Activated CD8-positive, alpha-beta memory T cell treated with anti-CD3 and anti-CD28 coated beads for 36 hours (primary cell): ENCODE measurements around the gene CDK5. TPM values are rescaled to one million over a fixed set of nuclear protein-coding genes. Genes with fewer than 3 reads are reported as not detected.

Source experiments
- CTCF ChIA-PET: fragments of 350-600 bp; sonication (Branson Sonifier 250); formaldehyde crosslinking; loops from one replicate; lab custom pipeline; 2021; ENCODE audit warnings: antibody characterized with exemption; lab: Charles Lee
- POLR2A ChIA-PET: fragments of 350-600 bp; sonication (Branson Sonifier 250); formaldehyde crosslinking; loops from one replicate; lab custom pipeline; 2021; ENCODE audit warnings: antibody characterized with exemption; lab: Charles Lee
- total RNA-seq, 2 experiments: library from RNA; stranded (reverse); gene quantifications; one replicate each; pipeline ENCODE4 v1.2.3, GENCODE V29; 2021

CDK5 gene
- total RNA-seq, 2 experiments from 2014 or later, result 19.0 to 21.2 TPM

DNA sequence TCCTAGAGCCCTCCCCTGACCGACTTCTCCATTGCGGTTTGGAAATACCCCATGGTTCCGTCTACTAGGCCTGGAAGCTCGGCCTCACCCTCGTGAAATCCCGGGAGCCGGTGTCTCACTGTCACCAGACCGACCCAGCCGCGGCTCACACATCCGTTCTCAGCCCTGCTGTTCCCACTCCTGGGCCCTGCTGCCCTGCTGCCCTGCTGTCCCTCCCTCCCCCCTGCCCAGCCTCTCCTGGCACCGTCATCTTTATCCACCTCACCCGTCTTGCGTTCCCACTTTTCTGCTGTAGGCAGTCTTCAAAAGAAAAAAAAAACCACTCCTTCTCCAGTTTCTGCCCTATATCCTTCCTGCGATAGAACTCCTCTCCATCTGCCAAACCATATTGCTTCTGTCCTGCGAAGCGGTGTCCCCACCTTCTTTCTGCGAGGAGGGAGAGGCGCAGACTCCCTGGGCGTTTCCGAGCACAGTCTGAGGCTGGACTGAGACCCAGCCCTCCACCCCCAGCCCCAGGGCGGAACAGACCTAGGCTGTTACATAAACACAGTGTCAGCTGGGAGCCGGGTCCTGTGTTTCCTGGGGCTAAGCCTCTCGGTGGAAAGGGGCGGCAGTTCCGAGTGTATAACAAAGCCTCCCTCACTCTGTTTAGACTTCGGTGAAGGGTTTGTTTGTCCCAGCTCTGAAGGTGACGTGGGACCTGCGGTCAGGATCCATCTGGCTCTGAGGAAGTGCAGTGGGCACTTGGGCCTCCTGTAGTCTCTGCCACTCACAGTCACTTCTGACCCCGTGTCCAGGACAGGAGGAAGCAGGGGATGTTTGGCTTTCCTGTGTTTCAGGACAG is 31.4 kb upstream of the CDK5 start:
- ChIA-PET POLR2A (interaction anchor here (0.5 kb wide), 1 partner anchor 89 kb away, joined by 3 read pairs; no protein-coding TSS in a partner anchor), CTCF (interaction anchor here (1.3 to 3.3 kb wide), 3 partner anchors 19 to 23 kb away, joined by 3 to 20 read pairs (median 3); no protein-coding TSS in a partner anchor)

GRCh38 chr7:151088019-151088855 is 30.5 kb upstream of the CDK5 start:
- ChIA-PET POLR2A (interaction anchor here (0.5 kb wide), 1 partner anchor 88 kb away, joined by 3 read pairs; no protein-coding TSS in a partner anchor), CTCF (interaction anchor here (1.0 to 3.3 kb wide), 4 partner anchors 19 to 138 kb away, joined by 3 to 20 read pairs (median 3); no protein-coding TSS in a partner anchor)

DNA sequence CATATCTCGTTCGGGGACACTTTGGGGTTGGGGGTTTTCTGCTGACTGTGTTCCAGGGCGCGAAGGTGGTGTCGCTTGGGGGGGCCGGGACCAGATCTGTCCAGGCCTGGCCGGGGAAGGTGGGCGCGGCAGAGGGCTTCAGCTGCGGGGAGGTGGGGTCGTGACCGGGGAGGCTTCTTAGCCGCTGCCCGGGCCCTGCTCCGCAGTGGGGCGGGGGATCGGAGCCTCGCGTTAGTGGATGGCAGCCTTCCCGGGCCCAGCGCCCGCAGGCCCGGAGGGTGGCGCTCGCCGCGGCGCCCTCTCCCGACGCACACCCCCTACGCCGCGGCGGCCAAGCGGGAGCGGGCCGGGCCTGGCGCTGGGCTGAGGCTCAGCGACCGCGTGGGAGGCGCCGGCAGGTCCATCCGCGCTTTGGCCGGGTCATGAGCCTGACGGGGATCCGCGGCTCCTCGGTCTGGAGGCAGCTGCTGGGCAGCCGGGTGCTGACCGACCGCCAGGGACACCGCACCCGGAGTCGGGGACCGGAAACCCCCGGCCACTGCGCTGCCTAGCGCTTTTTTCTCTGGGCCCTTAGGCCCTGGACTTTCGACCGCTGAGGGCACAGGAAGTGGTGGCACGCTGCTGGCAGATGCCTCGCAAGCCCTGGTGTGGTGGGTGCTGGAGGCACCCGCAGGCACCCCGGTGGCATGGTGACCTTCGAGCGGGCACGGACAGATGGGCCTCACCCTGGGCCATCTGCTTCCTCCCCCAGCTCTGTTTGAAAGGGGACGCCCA is 29.7 kb upstream of the CDK5 start:
- ChIA-PET CTCF (interaction anchor here (0.7 to 3.3 kb wide), 5 partner anchors 20 to 1484 kb away, joined by 3 to 20 read pairs (median 3); no protein-coding TSS in a partner anchor), POLR2A (interaction anchor here (0.6 to 0.7 kb wide), 2 partner anchors 22 to 59 kb away, joined by 5 to 10 read pairs; partner anchors contain the start of gene ABCB8)

- CTCF ChIA-PET, result interaction anchor here (0.7 to 3.3 kb wide), 3 partner anchors 25 to 1483 kb away, joined by 3 to 20 read pairs (median 5); no protein-coding TSS in a partner anchor
- POLR2A ChIA-PET, result interaction anchor here (0.6 to 0.7 kb wide), 2 partner anchors 22 to 59 kb away, joined by 5 to 10 read pairs; partner anchors contain the start of gene ABCB8
Measured at GRCh38 chr7:151086802-151087244, 29.1 kb upstream of the CDK5 start.

DNA sequence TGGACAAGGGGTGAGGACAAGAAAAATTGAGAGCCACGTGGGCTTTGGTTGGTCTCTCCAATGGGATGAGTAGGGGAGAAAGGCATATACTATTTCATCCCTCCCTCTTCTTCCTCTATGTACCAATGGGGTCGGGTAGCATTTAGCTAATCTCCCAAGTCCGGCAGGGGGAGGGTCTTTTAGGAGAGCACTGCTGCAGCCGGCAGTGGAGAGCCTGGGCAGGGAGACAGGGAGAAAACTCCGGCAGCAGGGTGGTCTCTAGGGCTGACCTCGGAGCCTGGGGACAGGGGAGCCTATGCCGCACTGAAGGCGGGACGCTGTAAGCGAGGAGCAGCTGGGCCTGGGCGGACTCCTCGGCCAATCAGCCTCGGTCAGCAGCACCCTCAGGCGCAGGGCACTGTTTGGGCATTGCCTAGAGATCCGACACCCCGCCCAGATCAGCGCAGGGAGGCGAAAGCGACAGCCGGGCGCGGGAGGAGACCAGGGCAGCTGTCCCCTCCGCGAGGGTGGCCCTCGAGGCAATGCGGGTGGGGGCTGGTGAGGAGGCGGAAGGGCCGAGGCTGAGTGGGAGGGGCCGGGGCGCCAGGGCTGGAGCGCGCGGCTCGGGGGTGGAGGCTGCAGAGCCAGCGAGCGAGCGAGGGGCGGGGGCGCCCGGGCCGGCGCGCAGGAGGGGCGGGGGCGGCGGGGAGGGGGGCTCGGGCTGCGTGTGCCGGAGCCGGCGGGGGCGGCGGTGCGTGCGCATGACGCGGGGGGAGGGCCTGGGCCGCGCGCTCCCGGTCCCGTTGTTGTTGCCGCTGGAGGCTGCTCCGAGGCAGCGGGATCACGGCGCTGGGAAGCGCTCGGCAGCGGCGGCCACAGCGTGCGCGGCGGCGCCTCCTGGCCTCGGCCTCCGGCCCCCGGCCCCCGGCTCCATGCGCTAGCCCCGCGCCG is 28.3 kb upstream of the CDK5 start, which contains the start of gene AGAP3:
Gene AGAP3, plus strand, starts transcription at position 785 of the 930 bp plus-strand sequence. CDS start 267 bp downstream, outside the sequence.
- ChIA-PET POLR2A (no interaction called here), CTCF (interaction anchor here (1.1 to 1.8 kb wide), 3 partner anchors 25 to 28 kb away, joined by 3 to 7 read pairs (median 3); partner anchors contain the start of genes CDK5 and SLC4A2)

DNA sequence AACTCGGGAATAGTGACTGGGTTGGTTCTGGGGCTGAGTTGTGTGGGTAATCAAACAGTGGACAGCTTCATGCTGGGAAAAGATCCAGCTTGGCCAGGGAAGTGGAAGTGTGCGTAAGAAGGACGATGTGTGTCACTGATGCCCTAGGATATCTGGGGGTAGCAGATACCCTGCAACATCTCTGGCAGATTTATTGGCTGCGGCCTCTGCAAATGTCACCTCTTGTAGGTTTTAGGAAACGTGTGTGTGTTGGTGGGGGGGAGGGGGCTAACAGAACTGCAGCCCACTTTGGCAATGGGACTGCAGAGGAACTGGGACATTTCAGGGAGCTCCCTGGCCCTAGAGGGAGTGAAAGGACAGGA is 27.6 kb upstream of the CDK5 start:
- POLR2A ChIA-PET, result interaction anchor here (0.5 kb wide), 1 partner anchor 25 kb away, joined by 3 read pairs; no protein-coding TSS in a partner anchor
- CTCF ChIA-PET, result interaction anchor here (0.8 to 1.8 kb wide), 4 partner anchors 25 to 69 kb away, joined by 3 to 7 read pairs (median 3); partner anchors contain the start of genes CDK5 and SLC4A2

- CTCF ChIA-PET, result interaction anchor here (1.6 kb wide), 1 partner anchor 56 kb away, joined by 4 read pairs; the partner anchor contains the start of gene ABCB8
Measured at GRCh38 chr7:151083824-151084160, 26.1 kb upstream of the CDK5 start.

GRCh38 chr7:151083071-151083823 is 25.6 kb upstream of the CDK5 start, which contains the start of gene TMUB1:
Gene TMUB1 (minus strand): TSS chr7:151083493. CDS start chr7:151082563, 930 bp downstream.
- ChIA-PET CTCF (interaction anchor here (0.8 to 1.6 kb wide), 2 partner anchors 55 to 161 kb away, joined by 3 to 4 read pairs; partner anchors contain the start of gene ABCB8), POLR2A (interaction anchor here (1.1 kb wide), 1 partner anchor 24 kb away, joined by 3 read pairs; the partner anchor contains the start of gene SLC4A2)

More at GRCh38 chr7:151083824-151084160, 26.1 kb upstream of the CDK5 start:
- POLR2A ChIA-PET, result no interaction called here

DNA sequence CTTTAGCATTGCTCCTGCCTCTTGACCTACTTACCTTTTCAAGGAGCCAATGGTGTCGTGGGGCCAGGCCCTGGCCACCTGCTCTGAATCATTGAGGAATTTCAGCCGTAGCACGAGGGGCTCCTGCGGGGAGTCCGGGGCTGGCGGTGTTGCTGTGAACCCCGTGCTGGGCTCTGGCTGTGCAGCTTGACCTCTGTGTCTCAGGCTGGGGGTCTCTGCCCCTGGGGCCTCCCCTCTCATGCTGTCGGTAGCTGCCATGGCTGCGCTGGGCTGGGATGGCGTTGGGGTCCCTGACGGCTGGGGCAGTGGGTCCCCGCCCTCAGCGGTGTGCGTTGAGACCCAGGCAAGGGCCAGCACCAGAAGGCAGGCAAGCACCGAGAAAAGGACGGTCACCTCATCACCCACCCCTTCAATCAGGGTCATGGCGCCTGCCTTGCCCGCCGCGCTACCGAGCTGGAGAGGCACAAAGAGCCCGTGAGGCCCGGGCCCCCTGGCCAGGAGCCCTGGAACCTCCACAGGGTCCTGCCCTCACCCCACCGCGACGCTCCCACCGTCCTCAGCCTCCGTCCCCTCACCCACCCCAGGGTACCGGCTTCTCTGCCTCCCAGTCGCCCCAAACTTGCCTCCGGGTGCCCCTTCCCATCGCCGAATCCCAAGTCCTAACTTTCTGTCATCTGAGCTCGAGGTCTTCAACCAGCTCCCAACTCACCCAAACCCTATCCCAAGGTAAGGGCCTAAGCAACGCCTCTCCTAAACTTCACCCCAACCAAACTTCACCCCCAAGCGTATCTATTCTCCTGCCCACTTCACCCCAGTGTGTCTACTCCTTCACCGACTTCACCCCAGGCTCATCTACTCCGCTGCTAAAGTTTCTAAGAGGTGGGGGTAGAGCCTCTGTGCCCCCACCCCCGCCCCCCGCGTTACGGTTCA is 24.7 kb upstream of the CDK5 start:
- ChIA-PET POLR2A (interaction anchor here (0.6 to 1.1 kb wide), 2 partner anchors 23 to 418 kb away, joined by 3 read pairs; partner anchors contain the start of gene SLC4A2), CTCF (interaction anchor here (0.8 kb wide), 1 partner anchor 162 kb away, joined by 3 read pairs; no protein-coding TSS in a partner anchor)

GRCh38 chr7:151081170-151082101 is 23.7 kb upstream of the CDK5 start:
- POLR2A ChIA-PET, result interaction anchor here (0.5 to 0.6 kb wide), 4 partner anchors 81 to 417 kb away, joined by 3 to 6 read pairs (median 3); no protein-coding TSS in a partner anchor
- CTCF ChIA-PET, result interaction anchor here (0.7 to 1.2 kb wide), 2 partner anchors 19 to 21 kb away, joined by 3 read pairs; no protein-coding TSS in a partner anchor

DNA sequence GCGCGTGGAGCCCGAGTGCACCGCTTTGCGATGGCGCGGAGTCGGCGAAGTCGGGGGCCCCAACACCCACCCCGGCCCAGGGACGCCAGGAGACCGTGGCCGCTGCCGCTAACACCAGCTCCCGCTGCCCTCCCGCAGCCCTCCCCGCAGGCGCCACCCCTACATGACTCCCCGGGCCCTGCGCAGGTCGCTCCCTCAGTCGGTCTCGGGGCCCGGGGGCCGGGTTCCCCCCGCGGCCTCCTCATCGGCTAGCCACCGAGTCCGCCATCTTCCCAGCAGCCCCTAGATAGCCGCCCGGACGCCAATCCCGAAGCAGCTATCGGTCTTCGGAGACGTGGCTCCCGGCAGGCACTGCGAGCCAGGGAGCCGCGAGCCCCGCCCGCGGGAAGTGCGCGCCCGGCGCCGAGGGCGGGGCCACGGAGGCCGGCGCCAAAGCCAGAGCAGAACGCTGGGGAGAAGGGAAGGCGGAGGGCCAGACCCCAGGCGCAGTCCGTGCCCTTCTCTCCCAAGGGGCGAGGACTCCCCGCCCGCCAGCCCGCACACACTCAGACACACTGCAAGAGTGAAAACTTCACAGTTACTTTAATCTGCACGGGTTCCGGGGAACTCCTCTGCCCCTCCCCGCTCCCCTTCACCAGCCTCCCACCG is 22.9 kb upstream of the CDK5 start, which contains the start of gene FASTK:
Gene FASTK, minus strand, starts transcription at position 288 of the 648 bp plus-strand sequence. Its CDS starts 43 bp downstream, at position 245.
- ChIA-PET POLR2A (interaction anchor here (0.6 kb wide), 1 partner anchor 254 kb away, joined by 3 read pairs; no protein-coding TSS in a partner anchor), CTCF (interaction anchor here (0.7 to 1.2 kb wide), 3 partner anchors 18 to 52 kb away, joined by 3 to 4 read pairs (median 3); partner anchors contain the start of gene ABCB8)

DNA sequence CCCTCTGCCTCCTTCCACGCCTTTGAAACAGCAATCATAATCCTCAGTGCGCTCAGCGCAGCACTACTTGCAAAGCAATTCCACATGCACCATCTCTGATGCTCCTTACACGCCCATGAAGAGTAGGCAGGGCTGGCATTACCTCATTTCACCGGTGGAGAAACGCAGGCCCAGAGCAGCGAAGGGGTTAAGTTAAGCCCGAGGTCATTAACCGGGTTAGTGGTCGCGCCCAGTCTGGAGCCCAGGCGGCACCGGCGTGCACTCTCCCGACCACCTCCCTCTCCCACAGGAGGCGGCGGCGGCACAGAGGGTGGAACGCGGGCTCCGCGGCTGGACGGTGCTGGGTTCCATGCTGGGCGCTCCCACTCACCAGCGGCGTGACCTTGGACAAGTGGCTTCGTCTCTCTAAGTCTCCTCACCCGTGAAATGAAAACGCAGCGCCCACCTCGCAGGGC is 22.4 kb upstream of the CDK5 start:
- ChIA-PET CTCF (interaction anchor here (0.9 to 1.2 kb wide), 4 partner anchors 9 to 61 kb away, joined by 3 to 4 read pairs (median 3); partner anchors contain the start of gene ABCB8), POLR2A (no interaction called here)
